ENCODE measurements around the gene VPS50. TPM values are rescaled to one million over a fixed set of nuclear protein-coding genes. Genes with fewer than 3 reads are reported as not detected.

Gene VPS50
- polyA plus RNA-seq, 2 donors, result 4.9 to 7.0 TPM

DNA sequence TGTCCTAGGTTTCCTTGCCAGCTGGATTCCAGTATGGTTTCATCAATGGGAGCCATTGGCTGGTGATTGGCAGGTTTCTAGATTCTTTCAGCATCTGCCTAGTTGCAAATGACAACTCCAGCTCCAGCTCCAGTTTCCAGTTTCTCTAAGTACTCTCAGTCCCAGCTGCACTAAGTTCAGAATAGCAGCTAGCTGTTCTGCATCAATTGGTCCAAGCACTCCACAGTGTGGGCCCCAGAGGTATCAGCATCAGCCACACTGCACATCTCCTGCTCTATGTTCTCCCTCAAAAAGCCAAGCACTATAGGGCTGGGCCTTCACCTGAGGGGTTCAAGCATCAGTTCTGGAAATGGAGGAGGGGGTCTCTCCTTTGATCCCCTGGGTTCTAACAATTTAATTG lies 143.4 kb downstream of the VPS50 start:
- Histone ChIP-seq H3K9me3 (ENCODE audit: control insufficient read depth in 2 of 2, insufficient read depth in 1 of 2, low read depth in 1 of 2, low read length in 1 of 2) (no peaks in the 10 kb centered on the region), H3K36me3 (ENCODE audit: control insufficient read depth in 2 of 2, insufficient read depth in 2 of 2, low read length in 1 of 2) (no peaks in the 10 kb centered on the region), H3K4me3 (ENCODE audit: low read depth in 1 of 2, low read length in 2 of 2) (no peak overlapping the region), H3K27me3 (ENCODE audit: control insufficient read depth in 1 of 2, insufficient read depth in 2 of 2, low read length in 2 of 2) (no peaks in the 10 kb centered on the region), H3K4me1 (ENCODE audit: control insufficient read depth in 2 of 2, insufficient read depth in 2 of 2, low read length in 1 of 2) (no peaks in the 10 kb centered on the region), H3K27ac (ENCODE audit: low read depth in 2 of 2, low read length in 1 of 2) (no peak overlapping the region)

DNA sequence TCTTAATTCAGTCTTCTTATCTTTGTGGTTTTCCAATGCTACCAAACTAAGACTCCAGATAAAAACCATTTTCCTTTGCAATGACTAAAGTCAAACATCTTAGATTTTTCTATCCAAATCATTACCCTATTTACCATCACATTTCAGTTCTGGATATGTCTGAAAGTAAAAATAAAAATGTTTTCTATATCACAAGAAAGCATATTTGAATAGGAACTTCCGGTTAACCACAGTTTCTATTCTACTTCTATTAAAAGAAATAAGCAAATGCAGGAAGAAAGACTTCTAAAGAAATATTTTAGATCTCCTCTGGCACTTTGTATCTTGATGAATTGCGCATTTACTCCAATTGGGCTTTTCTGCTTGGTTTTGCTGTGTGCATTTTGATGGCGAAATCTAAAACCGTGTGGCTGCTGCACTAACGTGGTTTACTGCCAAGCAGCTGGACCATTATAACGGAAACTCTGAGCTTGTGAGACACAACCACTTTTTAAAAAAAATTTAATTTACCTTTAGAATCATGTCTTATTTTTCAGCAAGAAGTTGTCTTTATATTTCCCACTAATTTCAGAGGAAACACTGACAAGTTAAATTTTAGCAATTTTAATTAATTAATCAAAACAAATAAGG lies 146.1 kb downstream of the VPS50 start:
- 72% methylated on average over 6 of the region's 6 CpGs for WGBS, 2 donors
- no peaks in the 10 kb centered on the region for H3K9me3 ChIP-seq (ENCODE audit: control insufficient read depth in 2 of 2, insufficient read depth in 1 of 2, low read depth in 1 of 2, low read length in 1 of 2)
- H3K4me3 ChIP-seq (ENCODE audit: low read depth in 1 of 2, low read length in 2 of 2), result no peak overlapping the region
- no peaks in the 10 kb centered on the region for H3K4me1 ChIP-seq (ENCODE audit: control insufficient read depth in 2 of 2, insufficient read depth in 2 of 2, low read length in 1 of 2)
- H3K27me3 ChIP-seq (ENCODE audit: control insufficient read depth in 1 of 2, insufficient read depth in 2 of 2, low read length in 2 of 2), result no peaks in the 10 kb centered on the region
- no peak overlapping the region for H3K27ac ChIP-seq (ENCODE audit: low read depth in 2 of 2, low read length in 1 of 2)
- no peaks in the 10 kb centered on the region for H3K36me3 ChIP-seq (ENCODE audit: control insufficient read depth in 2 of 2, insufficient read depth in 2 of 2, low read length in 1 of 2)

DNA sequence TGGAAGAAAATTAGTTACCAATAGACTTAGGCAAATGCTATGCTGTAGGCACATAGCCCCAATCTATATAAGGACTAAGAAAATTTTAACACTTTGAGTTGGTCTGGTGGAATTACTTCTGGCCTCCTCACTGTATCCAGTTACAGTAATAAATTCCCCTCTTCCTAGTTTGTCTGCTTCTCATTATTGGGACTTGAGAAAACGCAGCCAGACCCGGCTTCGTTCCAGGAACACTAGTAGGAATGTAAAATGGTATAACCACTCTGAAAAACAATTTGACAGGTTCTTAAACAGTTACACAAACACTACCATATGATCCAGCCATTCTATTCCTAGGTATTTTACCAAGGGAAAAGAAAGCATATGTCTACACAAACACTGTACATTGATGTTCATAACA lies 150.2 kb downstream of the VPS50 start:
- Histone ChIP-seq H3K27me3 (ENCODE audit: control insufficient read depth in 1 of 2, insufficient read depth in 2 of 2, low read length in 2 of 2) (no peaks in the 10 kb centered on the region), H3K27ac (ENCODE audit: low read depth in 2 of 2, low read length in 1 of 2) (no peak overlapping the region), H3K4me1 (ENCODE audit: control insufficient read depth in 2 of 2, insufficient read depth in 2 of 2, low read length in 1 of 2) (no peaks in the 10 kb centered on the region), H3K36me3 (ENCODE audit: control insufficient read depth in 2 of 2, insufficient read depth in 2 of 2, low read length in 1 of 2) (no peaks in the 10 kb centered on the region), H3K9me3 (ENCODE audit: control insufficient read depth in 2 of 2, insufficient read depth in 1 of 2, low read depth in 1 of 2, low read length in 1 of 2) (no peaks in the 10 kb centered on the region), H3K4me3 (ENCODE audit: low read depth in 1 of 2, low read length in 2 of 2) (no peak overlapping the region)
- WGBS, 2 donors, result 81 to 86% methylated on average over 3 of the region's 3 CpGs

DNA sequence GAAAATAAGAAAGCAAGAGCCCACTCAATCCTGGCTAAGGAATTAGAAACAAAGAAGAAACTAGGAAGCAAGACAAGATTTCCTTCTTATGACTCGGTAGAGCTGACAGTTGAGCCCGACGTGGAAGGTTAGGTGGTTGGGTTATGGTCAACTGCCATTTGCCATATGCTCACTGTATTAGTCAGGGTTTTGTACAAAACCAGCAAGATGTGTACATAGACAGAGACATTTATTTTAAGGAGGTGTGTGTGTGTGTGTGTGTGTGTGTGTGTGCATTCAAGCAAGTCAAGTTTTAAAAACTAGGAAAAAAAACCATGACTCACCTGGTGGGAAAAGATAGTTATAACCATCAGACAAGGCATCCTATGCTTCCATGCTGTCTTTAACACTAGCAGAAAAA lies 158.5 kb downstream of the VPS50 start:
- Histone ChIP-seq H3K27me3 (ENCODE audit: control insufficient read depth in 1 of 2, insufficient read depth in 2 of 2, low read length in 2 of 2) (no peaks in the 10 kb centered on the region), H3K27ac (ENCODE audit: low read depth in 2 of 2, low read length in 1 of 2) (no peak overlapping the region), H3K4me1 (ENCODE audit: control insufficient read depth in 2 of 2, insufficient read depth in 2 of 2, low read length in 1 of 2) (no peaks in the 10 kb centered on the region), H3K4me3 (ENCODE audit: low read depth in 1 of 2, low read length in 2 of 2) (no peak overlapping the region), H3K36me3 (ENCODE audit: control insufficient read depth in 2 of 2, insufficient read depth in 2 of 2, low read length in 1 of 2) (no peaks in the 10 kb centered on the region), H3K9me3 (ENCODE audit: control insufficient read depth in 2 of 2, insufficient read depth in 1 of 2, low read depth in 1 of 2, low read length in 1 of 2) (no peaks in the 10 kb centered on the region)
- 85 to 95% methylated on average over 3 of the region's 3 CpGs for WGBS, 2 donors

DNA sequence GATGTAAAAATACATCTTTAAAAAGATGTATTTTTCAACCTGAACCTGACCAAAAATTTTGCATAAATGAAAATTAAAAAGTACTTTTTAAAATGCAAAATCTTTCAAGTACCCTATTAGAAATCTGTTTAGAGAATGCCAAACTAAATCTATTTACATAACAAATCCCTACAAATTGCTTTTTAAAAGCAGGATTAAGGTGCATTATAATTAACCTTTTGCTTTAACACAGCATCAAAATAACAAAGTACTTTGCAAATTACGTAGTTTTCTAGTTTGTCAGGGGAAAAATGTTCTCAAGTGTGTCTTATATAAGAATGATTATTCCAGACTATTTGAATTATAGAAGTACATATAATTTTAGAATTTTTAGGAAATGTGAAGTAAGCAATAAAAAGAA lies 160.8 kb downstream of the VPS50 start:
- Histone ChIP-seq H3K36me3 (ENCODE audit: control insufficient read depth in 2 of 2, insufficient read depth in 2 of 2, low read length in 1 of 2) (no peaks in the 10 kb centered on the region), H3K27ac (ENCODE audit: low read depth in 2 of 2, low read length in 1 of 2) (no peak overlapping the region), H3K4me1 (ENCODE audit: control insufficient read depth in 2 of 2, insufficient read depth in 2 of 2, low read length in 1 of 2) (no peaks in the 10 kb centered on the region), H3K9me3 (ENCODE audit: control insufficient read depth in 2 of 2, insufficient read depth in 1 of 2, low read depth in 1 of 2, low read length in 1 of 2) (no peaks in the 10 kb centered on the region), H3K4me3 (ENCODE audit: low read depth in 1 of 2, low read length in 2 of 2) (no peak overlapping the region), H3K27me3 (ENCODE audit: control insufficient read depth in 1 of 2, insufficient read depth in 2 of 2, low read length in 2 of 2) (no peaks in the 10 kb centered on the region)
- WGBS, 2 donors, result 70 to 82% methylated on average over 1 of the region's 1 CpG

DNA sequence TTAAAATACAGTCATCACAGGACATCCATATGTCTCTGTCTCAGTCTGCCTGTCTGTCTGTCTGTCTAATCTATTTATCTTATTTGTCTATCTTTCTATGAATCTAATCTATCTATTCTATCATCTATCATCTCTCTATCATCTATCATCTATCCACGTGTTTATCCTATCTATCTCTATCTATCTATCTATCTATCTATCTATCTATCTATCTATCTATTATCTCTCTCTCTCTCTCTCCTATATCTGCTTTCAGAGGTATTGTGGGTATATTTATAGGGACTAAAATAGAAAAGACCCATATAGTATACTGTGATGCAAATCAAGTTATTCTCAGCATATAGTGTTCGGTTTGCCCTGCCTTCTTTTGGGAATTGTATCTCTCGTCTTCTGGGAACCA lies 167.5 kb downstream of the VPS50 start:
- 77 to 87% methylated on average over 3 of the region's 3 CpGs for WGBS, 2 donors
- Histone ChIP-seq H3K36me3 (ENCODE audit: control insufficient read depth in 2 of 2, insufficient read depth in 2 of 2, low read length in 1 of 2) (no peaks in the 10 kb centered on the region), H3K27me3 (ENCODE audit: control insufficient read depth in 1 of 2, insufficient read depth in 2 of 2, low read length in 2 of 2) (no peaks in the 10 kb centered on the region), H3K4me3 (ENCODE audit: low read depth in 1 of 2, low read length in 2 of 2) (no peak overlapping the region), H3K4me1 (ENCODE audit: control insufficient read depth in 2 of 2, insufficient read depth in 2 of 2, low read length in 1 of 2) (no peaks in the 10 kb centered on the region), H3K27ac (ENCODE audit: low read depth in 2 of 2, low read length in 1 of 2) (no peak overlapping the region), H3K9me3 (ENCODE audit: control insufficient read depth in 2 of 2, insufficient read depth in 1 of 2, low read depth in 1 of 2, low read length in 1 of 2) (no peaks in the 10 kb centered on the region)

DNA sequence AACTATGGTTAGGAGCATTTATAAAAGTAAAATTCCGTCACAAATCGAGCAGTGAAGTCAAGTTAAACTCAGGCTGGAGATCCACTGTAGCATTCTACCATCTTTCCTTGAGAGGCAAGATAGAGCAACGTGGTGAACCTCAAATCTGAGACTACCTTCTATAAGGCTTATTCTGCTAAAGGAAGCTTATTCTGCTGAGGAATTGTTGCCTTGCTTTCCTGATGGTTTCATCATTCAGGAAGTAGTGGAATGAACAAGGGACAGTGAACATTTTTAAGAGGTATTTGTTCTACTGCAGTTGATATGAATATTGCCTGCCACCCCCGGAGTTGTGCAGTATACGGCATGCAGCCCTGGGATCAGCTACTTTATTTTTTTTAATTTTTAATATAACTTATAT lies 170.8 kb downstream of the VPS50 start:
- 81 to 82% methylated on average over 5 of the region's 5 CpGs for WGBS, 2 donors

DNA sequence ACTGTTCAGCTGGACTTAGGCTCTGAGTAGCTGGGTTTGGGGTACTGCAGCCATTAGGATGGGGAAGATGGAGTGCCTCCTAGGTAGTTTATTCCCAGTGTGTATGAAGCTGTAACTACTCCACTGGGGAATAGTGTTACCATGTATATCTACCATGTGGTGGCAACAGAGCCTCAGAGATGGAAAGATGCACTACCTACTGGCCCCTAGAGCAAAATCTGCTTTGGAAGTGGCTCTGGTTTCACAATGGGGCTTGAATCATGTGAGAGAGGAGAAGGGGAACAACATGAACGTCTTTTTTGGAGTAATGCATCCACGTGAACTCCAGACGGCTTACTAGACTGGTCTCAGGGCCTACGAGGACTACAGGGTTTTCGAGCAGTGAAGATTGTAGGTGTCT lies 175.1 kb downstream of the VPS50 start:
- no peaks in the 10 kb centered on the region for H3K4me1 ChIP-seq (ENCODE audit: control insufficient read depth in 2 of 2, insufficient read depth in 2 of 2, low read length in 1 of 2)
- H3K27ac ChIP-seq (ENCODE audit: low read depth in 2 of 2, low read length in 1 of 2), result no peak overlapping the region
- WGBS, 2 donors, result 79 to 80% methylated on average over 5 of the region's 5 CpGs
- no peaks in the 10 kb centered on the region for H3K36me3 ChIP-seq (ENCODE audit: control insufficient read depth in 2 of 2, insufficient read depth in 2 of 2, low read length in 1 of 2)
- no peaks in the 10 kb centered on the region for H3K27me3 ChIP-seq (ENCODE audit: control insufficient read depth in 1 of 2, insufficient read depth in 2 of 2, low read length in 2 of 2)
- H3K9me3 ChIP-seq (ENCODE audit: control insufficient read depth in 2 of 2, insufficient read depth in 1 of 2, low read depth in 1 of 2, low read length in 1 of 2), result peaks cover 0 to 4% of the 10 kb centered on the region in 2 donors
- H3K4me3 ChIP-seq (ENCODE audit: low read depth in 1 of 2, low read length in 2 of 2), result no peak overlapping the region

More for the DNA sequence above, 170.8 kb downstream of the VPS50 start:
- no peaks in the 10 kb centered on the region for H3K4me1 ChIP-seq (ENCODE audit: control insufficient read depth in 2 of 2, insufficient read depth in 2 of 2, low read length in 1 of 2)
- H3K36me3 ChIP-seq (ENCODE audit: control insufficient read depth in 2 of 2, insufficient read depth in 2 of 2, low read length in 1 of 2), result no peaks in the 10 kb centered on the region
- H3K9me3 ChIP-seq (ENCODE audit: control insufficient read depth in 2 of 2, insufficient read depth in 1 of 2, low read depth in 1 of 2, low read length in 1 of 2), result peaks cover 0 to 4% of the 10 kb centered on the region in 2 donors
- no peak overlapping the region for H3K27ac ChIP-seq (ENCODE audit: low read depth in 2 of 2, low read length in 1 of 2)
- no peak overlapping the region for H3K4me3 ChIP-seq (ENCODE audit: low read depth in 1 of 2, low read length in 2 of 2)
- H3K27me3 ChIP-seq (ENCODE audit: control insufficient read depth in 1 of 2, insufficient read depth in 2 of 2, low read length in 2 of 2), result no peaks in the 10 kb centered on the region

DNA sequence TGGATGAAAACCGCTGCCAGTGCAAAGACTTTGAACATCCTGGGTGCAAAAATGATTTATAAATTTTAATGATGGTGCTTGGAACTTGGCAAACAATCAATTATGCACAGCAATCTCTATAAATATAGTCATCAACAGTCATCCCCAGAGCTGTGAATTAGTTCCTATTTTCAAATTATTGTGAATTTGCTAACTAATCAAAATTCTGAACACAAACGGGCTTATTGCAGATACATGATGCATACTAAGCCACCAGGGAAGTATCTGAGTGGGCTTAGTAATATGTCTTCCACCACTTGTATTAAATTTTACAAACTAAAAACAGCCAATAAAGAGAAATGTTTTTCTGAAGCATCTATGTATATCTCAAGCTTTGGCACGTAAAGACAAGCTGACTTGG lies 177.2 kb downstream of the VPS50 start:
- no peaks in the 10 kb centered on the region for H3K36me3 ChIP-seq (ENCODE audit: control insufficient read depth in 2 of 2, insufficient read depth in 2 of 2, low read length in 1 of 2)
- H3K4me3 ChIP-seq (ENCODE audit: low read depth in 1 of 2, low read length in 2 of 2), result no peak overlapping the region
- peaks cover 0 to 4% of the 10 kb centered on the region in 2 donors for H3K9me3 ChIP-seq (ENCODE audit: control insufficient read depth in 2 of 2, insufficient read depth in 1 of 2, low read depth in 1 of 2, low read length in 1 of 2)
- no peaks in the 10 kb centered on the region for H3K4me1 ChIP-seq (ENCODE audit: control insufficient read depth in 2 of 2, insufficient read depth in 2 of 2, low read length in 1 of 2)
- 65 to 69% methylated on average over 3 of the region's 3 CpGs for WGBS, 2 donors
- H3K27ac ChIP-seq (ENCODE audit: low read depth in 2 of 2, low read length in 1 of 2), result no peak overlapping the region
- no peaks in the 10 kb centered on the region for H3K27me3 ChIP-seq (ENCODE audit: control insufficient read depth in 1 of 2, insufficient read depth in 2 of 2, low read length in 2 of 2)
